GM12875 (cell line): Measurements from ENCODE around the gene LHFPL2.

Experiments
- H3K4me3 ChIP-seq: one replicate; pipeline ENCODE4 v1.5.1; 2011; ENCODE audit warnings: low read depth, low read length, control low read depth
- CTCF ChIP-seq: IDR thresholded peaks from 2 replicates; pipeline ENCODE4 v1.5.1; 2011; ENCODE audit warnings: low read depth, mild to moderate bottlenecking, control low read depth, inconsistent platforms, low read length, moderate library complexity, borderline replicate concordance; ENCODE audit not compliant: insufficient read depth

Gene LHFPL2

GRCh38 chr5:78512435-78512834 is 136.1 kb downstream of the LHFPL2 start:
- no peak overlapping the region for H3K4me3 ChIP-seq
- no peak for TF ChIP-seq CTCF

GRCh38 chr5:78511121-78511906 is 137.3 kb downstream of the LHFPL2 start:
- no peak overlapping the region for H3K4me3 ChIP-seq
- TF ChIP-seq CTCF, result no peak

GRCh38 chr5:78509884-78510769 is 138.4 kb downstream of the LHFPL2 start:
- peak overlapping the region; percentile 55 for H3K4me3 ChIP-seq
- TF ChIP-seq CTCF, result 0 out of 2 replicates have a peak, but pooled peaks have one; percentile 0

GRCh38 chr5:78509145-78509865 is 139.3 kb downstream of the LHFPL2 start:
- TF ChIP-seq CTCF, result no peak
- peak overlapping the region; percentile 55 for H3K4me3 ChIP-seq

- no peak for TF ChIP-seq CTCF
- no peak overlapping the region for H3K4me3 ChIP-seq
Observed at GRCh38 chr5:78508186-78508765, 140.3 kb downstream of the LHFPL2 start.

- TF ChIP-seq CTCF, result no peak
- H3K4me3 ChIP-seq, result no peak overlapping the region
Observed at GRCh38 chr5:78507531-78507930, 141.0 kb downstream of the LHFPL2 start.
